HL-60 (cell line): ENCODE results near the gene UBE2QL1.

Experiments
- CTCF ChIP-seq: IDR thresholded peaks from one replicate; pipeline ENCODE4 v1.5.1; 2011; ENCODE audit warnings: low read length, control low read depth, inconsistent platforms; ENCODE audit not compliant: insufficient read depth
- GABPA ChIP-seq: IDR thresholded peaks from 2 replicates; pipeline ENCODE4 v1.6.1; 2012; ENCODE audit warnings: low read depth
- POLR2AphosphoS5 ChIP-seq: IDR thresholded peaks from 2 replicates; pipeline ENCODE4 v1.6.1; 2012; ENCODE audit warnings: low read depth
- REST ChIP-seq: IDR thresholded peaks from 2 replicates; pipeline ENCODE4 v1.6.1; 2012; ENCODE audit warnings: low read depth; ENCODE audit not compliant: insufficient replicate concordance
- SPI1 ChIP-seq: IDR thresholded peaks from 2 replicates; pipeline ENCODE4 v1.6.1; 2012; ENCODE audit warnings: low read depth, mild to moderate bottlenecking, borderline replicate concordance

GRCh38 chr5:6458833-6459232, 10.2 kb downstream of the UBE2QL1 start:
- TF ChIP-seq CTCF: no peak
- TF ChIP-seq POLR2AphosphoS5: no peak
- no peak for TF ChIP-seq REST
- TF ChIP-seq GABPA: no peak
- TF ChIP-seq SPI1: no peak
